Uterus (tissue), 2 donors: ENCODE results near the gene USP34.

Source experiments
- CTCF ChIP-seq, 4 experiments: fragments of 200-600 bp in 2 of 4; fragments of 450-650 bp in 2 of 4; sonication (generic) in 2 of 4; IDR thresholded peaks; one replicate each; pipeline ENCODE4 v1.5.1; 2016 to 2019; ENCODE audit warnings: antibody characterized with exemption in 4 of 4, mild to moderate bottlenecking in 2 of 4, moderate library complexity in 1 of 4
- POLR2A ChIP-seq, 2 donors: fragments of 450-650 bp; IDR thresholded peaks; one replicate each; pipeline ENCODE4 v1.6.1; 2016; ENCODE audit warnings: antibody characterized with exemption in 2 of 2, mild to moderate bottlenecking in 1 of 2, moderate library complexity in 1 of 2

- TF ChIP-seq CTCF (IDR thresholded peaks at IDR 0.05) (no peak), POLR2A (IDR thresholded peaks at IDR 0.05) (no peak)
Observed at GRCh38 chr2:61378281-61378680, 92.6 kb downstream of the USP34 start.
